ENCODE data around the gene PPFIA2. TPM values are rescaled to one million over a fixed set of nuclear protein-coding genes. Genes with fewer than 3 reads are reported as not detected.

Gene PPFIA2
- total and polyA plus RNA-seq, 9 of the 15 experiments (the other 6 are each of a cell fraction or from before 2014, with no cell fraction given): not detected

DNA sequence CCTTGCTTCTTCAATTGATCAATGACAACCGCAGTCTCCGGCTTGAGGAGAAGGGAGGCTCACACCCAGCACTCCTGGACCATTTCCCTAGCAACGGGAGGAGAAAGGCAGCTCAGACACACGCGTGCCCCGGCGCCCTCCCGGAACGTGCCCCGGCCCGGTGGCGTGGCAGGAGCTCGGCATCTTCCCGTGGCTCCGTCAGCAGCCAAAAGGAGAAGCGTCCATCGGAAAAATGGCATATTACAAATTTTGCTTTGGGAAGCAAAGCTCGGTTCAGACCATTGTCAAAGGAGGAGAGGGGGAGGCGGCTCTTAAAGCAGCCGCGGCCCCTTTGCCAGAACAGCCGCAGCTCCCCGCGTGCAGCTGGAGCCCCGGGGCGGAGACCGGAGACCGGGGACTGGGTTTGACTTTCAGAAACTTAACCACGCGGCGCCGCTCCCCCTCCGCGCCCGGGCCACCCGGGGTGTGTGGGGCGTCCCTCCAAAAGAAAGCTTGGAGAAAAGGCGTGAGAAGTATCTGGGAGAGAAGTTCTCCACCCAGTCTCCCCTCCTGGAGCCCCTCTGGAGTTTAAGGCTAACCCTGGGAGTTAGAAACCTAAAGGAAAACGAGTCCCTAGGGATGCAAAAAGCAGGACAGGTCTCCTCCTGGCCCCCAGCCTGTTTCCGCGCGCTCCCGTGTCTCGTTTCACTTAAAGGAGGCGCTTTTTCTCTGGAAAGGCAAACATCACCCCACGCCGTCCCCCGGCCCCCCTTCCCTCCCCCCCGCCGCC is 545 bp downstream of the PPFIA2 start (continued):
- no peak for TF ChIP-seq EZH2 (IDR thresholded peaks at IDR 0.05; ENCODE audit: borderline replicate concordance, low read depth, low read length)
- TF ChIP-seq, protein P1, sequence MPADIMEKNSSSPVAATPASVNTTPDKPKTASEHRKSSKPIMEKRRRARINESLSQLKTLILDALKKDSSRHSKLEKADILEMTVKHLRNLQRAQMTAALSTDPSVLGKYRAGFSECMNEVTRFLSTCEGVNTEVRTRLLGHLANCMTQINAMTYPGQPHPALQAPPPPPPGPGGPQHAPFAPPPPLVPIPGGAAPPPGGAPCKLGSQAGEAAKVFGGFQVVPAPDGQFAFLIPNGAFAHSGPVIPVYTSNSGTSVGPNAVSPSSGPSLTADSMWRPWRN (IDR thresholded peaks at IDR 0.05; ENCODE audit: low read depth): no peak
- no peak for TF ChIP-seq HIVEP1 (CRISPR knock-in tag; IDR thresholded peaks at IDR 0.05)
- TF ChIP-seq, protein P2, sequence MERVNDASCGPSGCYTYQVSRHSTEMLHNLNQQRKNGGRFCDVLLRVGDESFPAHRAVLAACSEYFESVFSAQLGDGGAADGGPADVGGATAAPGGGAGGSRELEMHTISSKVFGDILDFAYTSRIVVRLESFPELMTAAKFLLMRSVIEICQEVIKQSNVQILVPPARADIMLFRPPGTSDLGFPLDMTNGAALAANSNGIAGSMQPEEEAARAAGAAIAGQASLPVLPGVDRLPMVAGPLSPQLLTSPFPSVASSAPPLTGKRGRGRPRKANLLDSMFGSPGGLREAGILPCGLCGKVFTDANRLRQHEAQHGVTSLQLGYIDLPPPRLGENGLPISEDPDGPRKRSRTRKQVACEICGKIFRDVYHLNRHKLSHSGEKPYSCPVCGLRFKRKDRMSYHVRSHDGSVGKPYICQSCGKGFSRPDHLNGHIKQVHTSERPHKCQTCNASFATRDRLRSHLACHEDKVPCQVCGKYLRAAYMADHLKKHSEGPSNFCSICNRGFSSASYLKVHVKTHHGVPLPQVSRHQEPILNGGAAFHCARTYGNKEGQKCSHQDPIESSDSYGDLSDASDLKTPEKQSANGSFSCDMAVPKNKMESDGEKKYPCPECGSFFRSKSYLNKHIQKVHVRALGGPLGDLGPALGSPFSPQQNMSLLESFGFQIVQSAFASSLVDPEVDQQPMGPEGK (CRISPR knock-in tag; IDR thresholded peaks at IDR 0.05; ENCODE audit: borderline replicate concordance): no peak
- TF ChIP-seq ZKSCAN3 (CRISPR knock-in tag; IDR thresholded peaks at IDR 0.05): no peak
- no peak for TF ChIP-seq ZNF384 (IDR thresholded peaks at IDR 0.05; ENCODE audit: low read depth, low read length)
- TF ChIP-seq, protein P3, sequence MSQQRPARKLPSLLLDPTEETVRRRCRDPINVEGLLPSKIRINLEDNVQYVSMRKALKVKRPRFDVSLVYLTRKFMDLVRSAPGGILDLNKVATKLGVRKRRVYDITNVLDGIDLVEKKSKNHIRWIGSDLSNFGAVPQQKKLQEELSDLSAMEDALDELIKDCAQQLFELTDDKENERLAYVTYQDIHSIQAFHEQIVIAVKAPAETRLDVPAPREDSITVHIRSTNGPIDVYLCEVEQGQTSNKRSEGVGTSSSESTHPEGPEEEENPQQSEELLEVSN (IDR thresholded peaks at IDR 0.05; ENCODE audit: borderline replicate concordance in 1 of 2, extremely low read depth in 1 of 2, insufficient read depth in 1 of 2, insufficient read length in 1 of 2, low read depth in 1 of 2, low read length in 1 of 2, poor library complexity in 1 of 2, severe bottlenecking in 1 of 2): no peak
- TF ChIP-seq EP400 (IDR thresholded peaks at IDR 0.05): no peak
- TF ChIP-seq FOXK2 (conservative IDR thresholded peaks at IDR 0.05 in 1 of 2, IDR thresholded peaks at IDR 0.05 in 1 of 2; ENCODE audit: low read depth in 2 of 2): no peak
- TF ChIP-seq, protein P4, sequence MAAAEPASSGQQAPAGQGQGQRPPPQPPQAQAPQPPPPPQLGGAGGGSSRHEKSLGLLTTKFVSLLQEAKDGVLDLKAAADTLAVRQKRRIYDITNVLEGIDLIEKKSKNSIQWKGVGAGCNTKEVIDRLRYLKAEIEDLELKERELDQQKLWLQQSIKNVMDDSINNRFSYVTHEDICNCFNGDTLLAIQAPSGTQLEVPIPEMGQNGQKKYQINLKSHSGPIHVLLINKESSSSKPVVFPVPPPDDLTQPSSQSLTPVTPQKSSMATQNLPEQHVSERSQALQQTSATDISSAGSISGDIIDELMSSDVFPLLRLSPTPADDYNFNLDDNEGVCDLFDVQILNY (CRISPR knock-in tag; IDR thresholded peaks at IDR 0.05): no peak
- TF ChIP-seq ZNF263 (CRISPR knock-in tag; IDR thresholded peaks at IDR 0.05; ENCODE audit: borderline replicate concordance): no peak
- TF ChIP-seq, protein P5, sequence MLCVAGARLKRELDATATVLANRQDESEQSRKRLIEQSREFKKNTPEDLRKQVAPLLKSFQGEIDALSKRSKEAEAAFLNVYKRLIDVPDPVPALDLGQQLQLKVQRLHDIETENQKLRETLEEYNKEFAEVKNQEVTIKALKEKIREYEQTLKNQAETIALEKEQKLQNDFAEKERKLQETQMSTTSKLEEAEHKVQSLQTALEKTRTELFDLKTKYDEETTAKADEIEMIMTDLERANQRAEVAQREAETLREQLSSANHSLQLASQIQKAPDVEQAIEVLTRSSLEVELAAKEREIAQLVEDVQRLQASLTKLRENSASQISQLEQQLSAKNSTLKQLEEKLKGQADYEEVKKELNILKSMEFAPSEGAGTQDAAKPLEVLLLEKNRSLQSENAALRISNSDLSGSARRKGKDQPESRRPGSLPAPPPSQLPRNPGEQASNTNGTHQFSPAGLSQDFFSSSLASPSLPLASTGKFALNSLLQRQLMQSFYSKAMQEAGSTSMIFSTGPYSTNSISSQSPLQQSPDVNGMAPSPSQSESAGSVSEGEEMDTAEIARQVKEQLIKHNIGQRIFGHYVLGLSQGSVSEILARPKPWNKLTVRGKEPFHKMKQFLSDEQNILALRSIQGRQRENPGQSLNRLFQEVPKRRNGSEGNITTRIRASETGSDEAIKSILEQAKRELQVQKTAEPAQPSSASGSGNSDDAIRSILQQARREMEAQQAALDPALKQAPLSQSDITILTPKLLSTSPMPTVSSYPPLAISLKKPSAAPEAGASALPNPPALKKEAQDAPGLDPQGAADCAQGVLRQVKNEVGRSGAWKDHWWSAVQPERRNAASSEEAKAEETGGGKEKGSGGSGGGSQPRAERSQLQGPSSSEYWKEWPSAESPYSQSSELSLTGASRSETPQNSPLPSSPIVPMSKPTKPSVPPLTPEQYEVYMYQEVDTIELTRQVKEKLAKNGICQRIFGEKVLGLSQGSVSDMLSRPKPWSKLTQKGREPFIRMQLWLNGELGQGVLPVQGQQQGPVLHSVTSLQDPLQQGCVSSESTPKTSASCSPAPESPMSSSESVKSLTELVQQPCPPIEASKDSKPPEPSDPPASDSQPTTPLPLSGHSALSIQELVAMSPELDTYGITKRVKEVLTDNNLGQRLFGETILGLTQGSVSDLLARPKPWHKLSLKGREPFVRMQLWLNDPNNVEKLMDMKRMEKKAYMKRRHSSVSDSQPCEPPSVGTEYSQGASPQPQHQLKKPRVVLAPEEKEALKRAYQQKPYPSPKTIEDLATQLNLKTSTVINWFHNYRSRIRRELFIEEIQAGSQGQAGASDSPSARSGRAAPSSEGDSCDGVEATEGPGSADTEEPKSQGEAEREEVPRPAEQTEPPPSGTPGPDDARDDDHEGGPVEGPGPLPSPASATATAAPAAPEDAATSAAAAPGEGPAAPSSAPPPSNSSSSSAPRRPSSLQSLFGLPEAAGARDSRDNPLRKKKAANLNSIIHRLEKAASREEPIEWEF (CRISPR knock-in tag; IDR thresholded peaks at IDR 0.05): no peak
